ENCODE results near the gene ASAP2.

Gene ASAP2

DNA sequence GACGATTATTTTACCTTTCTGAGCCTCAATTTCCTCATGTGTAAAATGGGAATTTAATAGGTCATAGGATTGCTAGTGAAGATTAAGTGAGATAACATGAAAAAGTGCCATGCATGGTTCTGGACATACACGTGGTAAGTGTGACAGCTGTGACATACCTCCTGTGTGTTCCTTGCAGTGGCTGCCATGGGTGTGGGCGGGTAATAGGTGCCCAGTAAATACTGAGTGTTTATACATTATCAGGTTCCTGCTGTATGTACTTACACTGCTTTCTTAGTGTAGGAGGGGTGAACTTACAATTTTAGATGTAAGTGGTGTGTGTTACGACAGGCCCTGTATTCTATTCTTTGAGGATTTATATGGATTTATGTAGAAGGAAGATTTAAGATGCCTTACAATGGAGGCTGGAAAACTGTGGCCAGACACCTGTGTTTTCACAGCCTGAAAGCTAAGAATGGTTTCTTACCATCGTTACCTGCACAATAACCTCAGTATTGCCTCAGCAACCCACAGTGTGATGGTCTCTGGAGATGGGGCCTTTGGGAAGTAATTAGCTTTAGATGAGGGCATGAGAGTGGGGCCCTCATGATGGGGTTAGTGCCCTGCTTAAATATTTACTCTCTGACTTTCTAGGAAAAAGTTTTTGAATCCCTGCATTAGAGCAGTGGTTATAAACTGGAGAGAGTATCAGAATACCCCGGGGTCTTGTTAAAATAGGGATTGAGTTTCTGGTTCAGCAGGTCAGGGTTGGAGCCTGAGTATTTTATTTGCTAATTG is 78.1 kb downstream of the ASAP2 start:
- no peak for DNase-seq (ENCODE audit: insufficient read length, low spot score)
- FAIRE-seq, result no peak
- TF ChIP-seq, protein P1, sequence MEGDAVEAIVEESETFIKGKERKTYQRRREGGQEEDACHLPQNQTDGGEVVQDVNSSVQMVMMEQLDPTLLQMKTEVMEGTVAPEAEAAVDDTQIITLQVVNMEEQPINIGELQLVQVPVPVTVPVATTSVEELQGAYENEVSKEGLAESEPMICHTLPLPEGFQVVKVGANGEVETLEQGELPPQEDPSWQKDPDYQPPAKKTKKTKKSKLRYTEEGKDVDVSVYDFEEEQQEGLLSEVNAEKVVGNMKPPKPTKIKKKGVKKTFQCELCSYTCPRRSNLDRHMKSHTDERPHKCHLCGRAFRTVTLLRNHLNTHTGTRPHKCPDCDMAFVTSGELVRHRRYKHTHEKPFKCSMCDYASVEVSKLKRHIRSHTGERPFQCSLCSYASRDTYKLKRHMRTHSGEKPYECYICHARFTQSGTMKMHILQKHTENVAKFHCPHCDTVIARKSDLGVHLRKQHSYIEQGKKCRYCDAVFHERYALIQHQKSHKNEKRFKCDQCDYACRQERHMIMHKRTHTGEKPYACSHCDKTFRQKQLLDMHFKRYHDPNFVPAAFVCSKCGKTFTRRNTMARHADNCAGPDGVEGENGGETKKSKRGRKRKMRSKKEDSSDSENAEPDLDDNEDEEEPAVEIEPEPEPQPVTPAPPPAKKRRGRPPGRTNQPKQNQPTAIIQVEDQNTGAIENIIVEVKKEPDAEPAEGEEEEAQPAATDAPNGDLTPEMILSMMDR (IDR thresholded peaks at IDR 0.05; ENCODE audit: insufficient read depth, missing control alignments), result no peak

DNA sequence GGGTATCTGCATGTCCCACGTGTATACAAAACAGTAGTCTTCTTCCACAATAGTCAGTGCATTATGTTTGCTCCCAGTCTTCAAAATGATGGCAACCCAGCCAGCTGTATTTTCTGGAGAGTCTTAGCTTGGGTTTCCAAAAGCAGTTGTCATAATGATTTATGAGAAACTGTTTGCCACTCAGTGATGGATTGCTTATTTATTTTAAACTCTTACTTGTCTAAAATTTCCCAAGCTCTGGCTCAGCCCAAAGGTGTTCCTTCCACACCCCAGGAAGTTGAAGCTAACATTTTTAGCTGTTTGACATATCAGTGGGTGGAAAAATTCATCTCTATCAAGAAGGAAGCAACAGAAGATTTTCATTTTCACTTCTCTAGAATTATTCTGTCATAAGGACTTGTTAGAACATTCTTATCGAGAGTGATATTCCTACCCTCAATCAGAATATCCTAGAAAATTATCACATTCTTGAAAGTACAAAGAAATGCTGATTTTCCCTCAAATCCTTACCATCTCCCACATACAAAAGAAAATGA is 78.8 kb downstream of the ASAP2 start:
- no peak for DNase-seq (ENCODE audit: insufficient read length, low spot score)
- no peak for FAIRE-seq
- TF ChIP-seq, protein P1 (IDR thresholded peaks at IDR 0.05; ENCODE audit: insufficient read depth, missing control alignments), result no peak

DNA sequence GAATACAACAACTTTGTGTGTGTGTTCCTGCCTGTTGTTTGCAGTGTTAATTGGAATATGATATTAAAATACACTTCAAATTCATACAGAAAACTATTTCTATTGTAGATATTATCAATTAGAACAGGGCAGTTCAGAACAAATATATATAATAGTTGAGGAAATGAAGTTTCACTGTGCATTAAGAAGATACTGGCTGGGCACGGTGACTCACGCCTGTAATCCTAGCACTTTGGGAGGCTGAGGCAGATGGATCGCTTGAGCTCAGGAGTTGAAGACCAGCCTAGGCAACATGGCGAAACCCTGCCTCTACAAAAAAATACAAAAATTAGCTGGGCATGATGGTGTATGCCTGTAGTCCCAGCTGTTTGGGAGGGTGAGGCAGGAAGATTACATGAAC is 79.3 kb downstream of the ASAP2 start:
- TF ChIP-seq, protein P1 (IDR thresholded peaks at IDR 0.05; ENCODE audit: insufficient read depth, missing control alignments), result no peak
- DNase-seq (ENCODE audit: insufficient read length, low spot score), result no peak
- FAIRE-seq, result no peak

DNA sequence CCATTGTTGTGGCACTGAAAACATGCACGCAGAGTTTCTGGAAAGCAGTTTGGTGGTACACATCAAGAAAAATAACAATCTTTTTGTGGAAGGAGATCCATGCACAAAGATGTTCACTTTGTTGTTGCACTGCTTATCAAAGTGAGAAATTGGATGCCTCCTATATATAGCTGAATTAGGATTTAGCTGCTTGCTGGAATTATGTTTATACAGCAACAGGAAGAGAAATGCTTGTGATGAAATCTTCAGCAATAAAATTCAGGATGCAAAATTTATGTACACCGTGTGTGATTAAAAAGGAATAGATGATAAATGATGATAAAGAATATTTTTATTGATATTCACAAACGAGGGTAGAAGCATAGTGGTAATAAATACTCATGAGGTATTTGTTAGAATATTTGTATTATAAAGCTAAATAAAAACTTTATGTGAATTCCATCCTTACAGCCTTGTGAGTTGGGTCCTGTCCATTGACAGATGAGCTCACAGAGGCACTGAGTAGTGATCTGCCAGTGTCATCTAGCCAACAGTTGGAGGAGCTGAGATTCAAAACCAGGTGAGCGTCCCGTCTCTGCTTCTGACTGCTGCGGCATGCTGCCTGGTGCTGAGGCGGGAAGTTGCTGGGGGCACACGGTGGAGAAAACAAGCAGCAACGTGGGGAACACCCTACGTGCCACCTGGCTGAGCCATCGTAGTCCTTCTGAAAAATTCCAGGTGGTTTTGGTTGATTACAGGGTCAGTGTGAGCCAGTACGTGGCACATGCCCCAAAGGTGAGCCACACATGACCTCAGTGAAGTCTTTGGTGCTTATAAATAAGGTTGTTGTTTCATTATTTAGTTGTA is 80.2 kb downstream of the ASAP2 start:
- TF ChIP-seq, protein P1 (IDR thresholded peaks at IDR 0.05; ENCODE audit: insufficient read depth, missing control alignments), result no peak
- DNase-seq (ENCODE audit: insufficient read length, low spot score) (no peak), FAIRE-seq (no peak)

DNA sequence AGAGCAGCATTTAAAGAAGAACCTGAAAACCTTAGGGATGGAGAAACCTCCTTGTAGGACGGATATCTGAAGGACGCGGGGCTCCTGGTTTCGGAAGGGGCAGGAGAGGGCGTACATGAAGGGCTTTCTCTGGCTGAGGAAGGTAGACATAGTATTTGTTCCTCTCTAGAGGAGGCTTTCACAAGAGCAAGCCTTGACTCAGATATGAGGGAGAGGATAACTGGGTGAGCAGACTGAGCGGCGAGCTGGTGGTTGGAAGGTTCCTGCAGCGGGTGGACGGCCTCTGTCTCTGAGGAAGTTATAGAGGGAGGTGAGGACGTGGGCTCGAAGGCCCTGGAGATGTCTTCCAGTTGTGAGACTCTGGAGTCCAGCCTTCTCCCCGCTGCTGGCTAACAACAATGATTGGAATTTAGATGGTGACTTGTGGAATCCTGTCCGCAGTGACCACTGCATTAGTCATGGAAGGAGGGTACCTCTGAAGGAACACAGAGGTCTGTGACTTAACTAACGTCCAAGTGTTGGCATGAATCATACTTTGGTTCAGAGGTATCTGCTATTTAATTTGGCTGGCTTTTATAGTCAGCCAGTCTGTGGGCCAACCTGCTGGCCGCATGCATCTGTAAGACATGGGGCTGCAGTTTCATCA is 80.9 kb downstream of the ASAP2 start:
- TF ChIP-seq, protein P1 (IDR thresholded peaks at IDR 0.05; ENCODE audit: insufficient read depth, missing control alignments), result no peak
- no peak for FAIRE-seq
- DNase-seq (ENCODE audit: insufficient read length, low spot score), result no peak

DNA sequence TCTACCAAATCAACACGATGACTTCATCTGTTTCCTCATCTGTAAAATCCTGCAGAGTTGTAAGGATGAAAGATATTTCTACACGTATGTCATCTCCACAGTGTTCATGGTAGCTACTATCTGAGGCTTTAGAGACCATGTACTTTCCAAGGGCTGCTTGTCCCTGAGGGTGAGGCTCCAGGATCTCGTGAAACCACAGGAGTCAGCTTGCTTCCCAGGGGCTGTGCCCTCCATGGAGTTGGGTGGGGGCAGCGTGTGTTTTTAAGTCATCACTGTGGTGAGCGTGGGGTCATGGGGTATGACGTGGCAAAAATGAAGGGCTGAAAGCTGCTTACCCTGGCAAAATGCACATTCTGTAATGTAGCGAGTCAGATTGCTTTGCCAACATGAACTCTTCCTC is 81.6 kb downstream of the ASAP2 start:
- FAIRE-seq (no peak), DNase-seq (ENCODE audit: insufficient read length, low spot score) (no peak)
- TF ChIP-seq, protein P1 (IDR thresholded peaks at IDR 0.05; ENCODE audit: insufficient read depth, missing control alignments), result no peak
